SK-N-MC (cell line): ENCODE data around the gene CHMP4A.
A peak's percentile ranks its signal among the peaks of the same experiment; 100 is the strongest.

Experiments
- FOXP2 ChIP-seq: optimal IDR thresholded peaks from 2 replicates; pipeline ENCODE3; 2011; ENCODE audit warnings: mild to moderate bottlenecking, moderate library complexity; ENCODE audit not compliant: insufficient read depth; ENCODE audit errors: extremely low read length, control extremely low read depth
- POLR2AphosphoS5 ChIP-seq: IDR thresholded peaks from 2 replicates; pipeline ENCODE4 v1.6.1; 2012; ENCODE audit warnings: mild to moderate bottlenecking, low read depth, low read length, borderline replicate concordance

GRCh38 chr14:24160850-24161804 lies 52.2 kb downstream of the CHMP4A start, which contains the start of gene IRF9:
- TF ChIP-seq POLR2AphosphoS5 (peak; percentile 68), FOXP2 (peak; percentile 16)
